K562 (cell line): ENCODE data around the gene ADGRB2. TPM values are rescaled to one million over a fixed set of nuclear protein-coding genes. Genes with fewer than 3 reads are reported as not detected.

Experiments
- ATAC-seq: fragments of 200-7000 bp; cut with Tn5 transposase; 3 replicates; pipeline ENCODE4 v1.9.1; 2020; ENCODE audit warnings: moderate library complexity
- BruUV-seq: library from RNA; stranded (reverse); fragments of 400-500 nt; replicated peaks from 2 replicates; lab custom pipeline; 2021; lab: Mats Ljungman, UMichigan
- CTCF ChIA-PET: fragments of 300-600 bp; formaldehyde crosslinking; extraction: SDS; loops from one replicate; lab custom pipeline; 2021; ENCODE audit warnings: low intra/inter-chr PET ratio; lab: Yijun Ruan, JAX
- POLR2A ChIA-PET: fragments of 300-600, 350-650 bp; sonication (Branson Sonifier 250); formaldehyde crosslinking; extraction: SDS; loops from one replicate; lab custom pipeline; 2021; ENCODE audit warnings: antibody characterized with exemption, inconsistent platforms; lab: Yijun Ruan, JAX
- DNase-seq, 4 experiments: peaks; one replicate each; pipeline versions ENCODE4 v3.0.0 to v3.0.0-alpha.2; 2011 to 2018; ENCODE audit warnings: low spot score in 3 of 4, mixed read lengths in 3 of 4; ENCODE audit errors: extremely low read depth in 1 of 4
- FAIRE-seq: peaks from 2 replicates; lab custom pipeline; 2011; peaks lifted over from hg19 to GRCh38; lab: Jason Lieb, UNC
- H2AFZ ChIP-seq: 2 replicates; pipeline ENCODE4 v1.6.0; 2011; ENCODE audit warnings: low read depth, low read length, control low read depth, inconsistent platforms
- H3K27ac ChIP-seq: fragments of 200-600 bp; 3 replicates; pipeline ENCODE4 v1.8.0; 2011; ENCODE audit warnings: low read depth, mild to moderate bottlenecking, control low read depth, inconsistent platforms, low read length, moderate library complexity, mixed read lengths; ENCODE audit errors: extremely low read depth
- H3K27me3 ChIP-seq, 2 experiments: fragments of 300-600 bp in 1 of 2; 2 replicates in 1 of 2; 3 replicates in 1 of 2; pipeline versions ENCODE4 v1.6.0 to v1.8.0; 2011; ENCODE audit warnings: inconsistent platforms in 2 of 2, low read length in 2 of 2, mild to moderate bottlenecking in 1 of 2, mixed read lengths in 1 of 2, moderate library complexity in 1 of 2; ENCODE audit not compliant: control insufficient read depth in 2 of 2, insufficient read depth in 2 of 2
- H3K36me3 ChIP-seq: fragments of 300-600 bp; 3 replicates; pipeline ENCODE4 v1.8.0; 2011; ENCODE audit warnings: mild to moderate bottlenecking, low read length, inconsistent platforms; ENCODE audit not compliant: control insufficient read depth, insufficient read depth
- H3K4me1 ChIP-seq, 2 experiments: fragments of 200-600 bp in 1 of 2; replicated peaks in 1 of 2; 2 replicates in 1 of 2; 3 replicates in 1 of 2; pipeline versions ENCODE4 v1.5.1 to v1.8.0; 2011; ENCODE audit warnings: inconsistent platforms in 2 of 2, low read length in 2 of 2, mild to moderate bottlenecking in 1 of 2, mixed read lengths in 1 of 2, moderate library complexity in 1 of 2; ENCODE audit not compliant: control insufficient read depth in 2 of 2, insufficient read depth in 2 of 2
- H3K4me2 ChIP-seq: 2 replicates; pipeline ENCODE4 v1.6.1; 2011; ENCODE audit warnings: low read length, control low read depth, inconsistent platforms, mixed read lengths; ENCODE audit not compliant: insufficient read depth
- H3K4me3 ChIP-seq: fragments of 200-600 bp; sonication (generic), shearing (Covaris generic); 2 replicates; pipeline ENCODE4 v1.5.1; 2016; ENCODE audit warnings: control low read depth, inconsistent platforms
- H3K79me2 ChIP-seq: fragments of 200-600 bp; 3 replicates; pipeline ENCODE4 v1.8.0; 2011; ENCODE audit warnings: low read length, inconsistent platforms; ENCODE audit not compliant: control insufficient read depth, insufficient read depth
- H3K9ac ChIP-seq, 2 experiments: 2 replicates each; pipeline versions ENCODE4 v1.6.0 to v1.6.1; 2011; ENCODE audit warnings: low read depth in 2 of 2, low read length in 2 of 2, control low read depth in 1 of 2, inconsistent platforms in 1 of 2, mild to moderate bottlenecking in 1 of 2, mixed read lengths in 1 of 2; ENCODE audit not compliant: insufficient read depth in 1 of 2
- H3K9me1 ChIP-seq: one replicate; pipeline ENCODE4 v1.6.0; 2011; ENCODE audit warnings: inconsistent platforms, mild to moderate bottlenecking, low read length, moderate library complexity; ENCODE audit not compliant: control insufficient read depth, insufficient read depth
- H3K9me3 ChIP-seq: replicated peaks from 2 replicates; pipeline ENCODE4 v1.5.1; 2011; ENCODE audit warnings: low read depth, low read length, inconsistent platforms; ENCODE audit not compliant: control insufficient read depth, insufficient read depth
- H4K20me1 ChIP-seq: replicated peaks from 2 replicates; pipeline ENCODE4 v1.6.1; 2011; ENCODE audit warnings: low read length, inconsistent platforms, mixed read lengths; ENCODE audit not compliant: control insufficient read depth, insufficient read depth
- E4F1 ChIP-seq: fragments of 250-450 bp; sonication (Bioruptor Pico); IDR thresholded peaks from 2 replicates; pipeline ENCODE4 v1.5.0; 2021; ENCODE audit warnings: mild to moderate bottlenecking, borderline replicate concordance
- FIP1L1 ChIP-seq: fragments of 200-400 bp; formaldehyde crosslinking; IDR thresholded peaks from 2 replicates; pipeline ENCODE4 v1.6.1; 2018; ENCODE audit warnings: mild to moderate bottlenecking, low read depth, low read length; ENCODE audit not compliant: poor library complexity, severe bottlenecking
- GTF2A2 ChIP-seq: IDR thresholded peaks from 2 replicates; pipeline ENCODE4 v1.6.1; 2016; ENCODE audit warnings: mild to moderate bottlenecking, missing genetic modification characterization, missing compliant biosample characterization
- JUND ChIP-seq, 2 experiments: IDR thresholded peaks; 2 replicates in 1 of 2; 3 replicates in 1 of 2; pipeline ENCODE4 v1.6.1; 2011; ENCODE audit warnings: borderline replicate concordance in 2 of 2, low read depth in 2 of 2, low read length in 2 of 2, improper control_type of control experiment in 1 of 2, missing biosample characterization in 1 of 2, missing genetic modification characterization in 1 of 2, missing genetic modification reagents in 1 of 2
- KLF13 ChIP-seq: fragments of 450-650 bp; IDR thresholded peaks from 2 replicates; pipeline ENCODE4 v1.6.1; 2016; ENCODE audit warnings: missing genetic modification characterization, low read depth, mild to moderate bottlenecking, missing compliant biosample characterization, moderate library complexity, borderline replicate concordance
- OTX1 ChIP-seq: fragments of 450-650 bp; formaldehyde crosslinking; IDR thresholded peaks from 2 replicates; pipeline ENCODE4 v1.4.0; 2022; ENCODE audit warnings: mild to moderate bottlenecking
- PPARD ChIP-seq: fragments of 250-450 bp; sonication (Bioruptor Pico); IDR thresholded peaks from 2 replicates; pipeline ENCODE4 v1.8.0; 2022; ENCODE audit warnings: inconsistent platforms, mild to moderate bottlenecking, moderate library complexity
- SLC30A9 ChIP-seq: fragments of 250-450 bp; sonication (Bioruptor Pico); IDR thresholded peaks from 2 replicates; pipeline ENCODE4 v1.8.0; 2022; ENCODE audit warnings: mild to moderate bottlenecking, moderate library complexity
- ZBTB5 ChIP-seq: fragments of 450-650 bp; IDR thresholded peaks from 2 replicates; pipeline ENCODE4 v1.6.1; 2017; ENCODE audit warnings: antibody characterized with exemption
- ZNF146 ChIP-seq: IDR thresholded peaks from one replicate; pipeline ENCODE4 v1.6.1; 2018; ENCODE audit warnings: missing compliant biosample characterization; ENCODE audit not compliant: unreplicated experiment
- ZNF217 ChIP-seq: sonication (generic); formaldehyde crosslinking; IDR thresholded peaks from 2 replicates; pipeline ENCODE4 v1.8.0; 2022; ENCODE audit warnings: mild to moderate bottlenecking, missing genetic modification reagents
- ZNF347 ChIP-seq: fragments of 450-650 bp; formaldehyde crosslinking; IDR thresholded peaks from 2 replicates; pipeline ENCODE4 v1.4.0; 2020; ENCODE audit warnings: low read depth, mild to moderate bottlenecking, moderate library complexity
- ZNF507 ChIP-seq: conservative IDR thresholded peaks from 2 replicates; pipeline ENCODE4 v1.6.1; 2017; ENCODE audit warnings: missing genetic modification characterization, missing compliant biosample characterization
- ZNF512 ChIP-seq: IDR thresholded peaks from 2 replicates; pipeline ENCODE4 v1.6.1; 2016; ENCODE audit warnings: missing genetic modification characterization, missing compliant biosample characterization
- WGBS: fragments of 100-300 bp; shearing (Covaris generic); methylation state at CpG from one replicate; pipeline ENCODE4 v1.1.6; 2016; ENCODE audit warnings: low coverage, mixed read lengths; ENCODE audit not compliant: insufficient coverage; ENCODE audit errors: missing lambda C conversion rate; 5-methylcytosine and 5-hydroxymethylcytosine counted together
- in situ Hi-C: fragments of 300-500 bp; cut with MboI; formaldehyde crosslinking; loops from 4 replicates; pipeline ENCODE4 v1.15.0; 2018; ENCODE audit warnings: inconsistent platforms, mixed read lengths
- intact Hi-C: fragments of 100-400 bp; cut with micrococcal nuclease; formaldehyde crosslinking; loops from 2 replicates; pipeline ENCODE4 v1.14.2; 2022
- polyA plus RNA-seq, 8 experiments: library from polyadenylated mRNA; depleted of rRNA in 4 of 8; stranded (reverse) in 5 of 8; unstranded in 3 of 8; fragments of >200 nt; fragmentation: Nextera tagmentation in 2 of 8; fragmentation: Illumina TruSeq in 1 of 8; extraction: Ambion mirVana in 2 of 8; extraction: Trizol in 1 of 8; gene quantifications; 2 replicates each; pipeline versions ENCODE4 v1.2.1 to v1.2.3, GENCODE V29; 2011 to 2014; ENCODE audit warnings: inconsistent platforms in 1 of 8, missing spikeins in 1 of 8
- total RNA-seq, 7 experiments: library from RNA; depleted of rRNA in 6 of 7; stranded (reverse); fragments of >200 nt in 6 of 7; fragmentation: Illumina TruSeq in 2 of 7; extraction: Trizol in 2 of 7; gene quantifications; 2 replicates each; pipeline versions ENCODE4 v1.2.1 to v1.2.3, GENCODE V29; 2011 to 2021; ENCODE audit warnings: low replicate concordance in 1 of 7

The ADGRB2 gene
- total and polyA plus RNA-seq, 9 of the 15 experiments (the other 6 are each of a cell fraction or from before 2014, with no cell fraction given), result 0.04 to 0.23 (median 0.20) TPM; not detected in 2

- DNase-seq (peak; percentile 82 to 94 (median 92)), ATAC-seq (peak; percentile 96), FAIRE-seq (peak; percentile 77)
- Histone ChIP-seq H3K9me3 (no peaks in the 10 kb centered on the region), H3K4me2 (peak overlapping the region; percentile 77), H3K79me2 (no peaks in the 10 kb centered on the region), H4K20me1 (peaks cover 16% of the 10 kb centered on the region; the same call in 1 of the 2 replicates), H3K36me3 (no peaks in the 10 kb centered on the region), H3K27me3 (peaks cover 12 to 37% of the 10 kb centered on the region in 2 experiments), H3K9ac (peak overlapping the region; percentile 12 to 81; a peak in 1 of 4 replicates), H3K9me1 (no peaks in the 10 kb centered on the region), H3K4me3 (peak overlapping the region; percentile 24), H3K4me1 (peaks cover 26 to 33% of the 10 kb centered on the region in 2 experiments; a peak in 4 of 5 replicates), H3K27ac (no peak overlapping the region), H2AFZ (peak overlapping the region; percentile 84)
- ChIA-PET CTCF (interaction anchor here (1.6 to 1.7 kb wide), 2 partner anchors 31 to 73 kb away, joined by 7 to 8 read pairs; no protein-coding TSS in a partner anchor), POLR2A (interaction anchor here (0.6 to 1.1 kb wide), 6 partner anchors 24 to 358 kb away, joined by 3 to 4 read pairs (median 4); no protein-coding TSS in a partner anchor)
- no TSS peak for BruUV-seq
- intact Hi-C loops (loop anchor here (2.0 kb wide), 1 partner anchor 74 kb away; no protein-coding TSS in a partner anchor), in situ Hi-C loops (no loop called here)
- WGBS, result 5% methylated on average over 39 of the region's 44 CpGs
- TF ChIP-seq OTX1 (CRISPR knock-in tag) (no peak), FIP1L1 (no peak), E4F1 (CRISPR knock-in tag) (no peak), ZBTB5 (no peak), SLC30A9 (CRISPR knock-in tag) (no peak), GTF2A2 (no peak), KLF13 (tag) (0 out of 2 replicates have a peak, but pooled peaks have one; percentile 14), JUND (IDR thresholded peaks at IDR 0.05; ENCODE audit: borderline replicate concordance, low read depth, low read length) (peak; percentile 28; the same call in 1 of the 2 replicates), JUND (tag; IDR thresholded peaks at IDR 0.05; ENCODE audit: borderline replicate concordance, low read depth, low read length) (no peak), ZNF146 (CRISPR knock-in tag) (no peak), ZNF507 (tag) (no peak), PPARD (CRISPR knock-in tag) (no peak), ZNF512 (tag) (no peak), ZNF217 (CRISPR knock-in tag) (no peak), ZNF347 (no peak)
Observed at GRCh38 chr1:31715087-31715872, 48.9 kb downstream of the ADGRB2 start.
